ENCODE results near the gene MAML3. TPM values are rescaled to one million over a fixed set of nuclear protein-coding genes. Genes with fewer than 3 reads are reported as not detected.

Gene MAML3
- total RNA-seq, 1 donor from 2014 or later, result 59.4 TPM

GRCh38 chr4:140106289-140106844 is 47.6 kb downstream of the MAML3 start:
- no peak overlapping the region for H3K4me3 Mint-ChIP-seq (ENCODE audit: unreplicated experiment)
- H3K27ac Mint-ChIP-seq (ENCODE audit: unreplicated experiment), result no peak overlapping the region
- DNase-seq, result no peak
- peaks cover 22% of the 10 kb centered on the region for H3K4me1 Mint-ChIP-seq (ENCODE audit: low read depth, unreplicated experiment)
- no peak for TF ChIP-seq CTCF (IDR thresholded peaks at IDR 0.05; ENCODE audit: partially characterized antibody, unreplicated experiment)
- peaks cover 5% of the 10 kb centered on the region for H3K27me3 Mint-ChIP-seq (ENCODE audit: unreplicated experiment)
- peaks cover 4% of the 10 kb centered on the region for H3K9me3 Mint-ChIP-seq (ENCODE audit: unreplicated experiment)
- no peaks in the 10 kb centered on the region for H3K36me3 Mint-ChIP-seq (ENCODE audit: unreplicated experiment)

GRCh38 chr4:140105436-140105835 is 48.5 kb downstream of the MAML3 start:
- H3K27me3 Mint-ChIP-seq (ENCODE audit: unreplicated experiment), result peaks cover 6% of the 10 kb centered on the region
- H3K4me3 Mint-ChIP-seq (ENCODE audit: unreplicated experiment), result no peak overlapping the region
- no peaks in the 10 kb centered on the region for H3K36me3 Mint-ChIP-seq (ENCODE audit: unreplicated experiment)
- TF ChIP-seq CTCF (IDR thresholded peaks at IDR 0.05; ENCODE audit: partially characterized antibody, unreplicated experiment), result no peak
- DNase-seq, result no peak
- peaks cover 22% of the 10 kb centered on the region for H3K4me1 Mint-ChIP-seq (ENCODE audit: low read depth, unreplicated experiment)
- H3K27ac Mint-ChIP-seq (ENCODE audit: unreplicated experiment), result no peak overlapping the region
- peaks cover 4% of the 10 kb centered on the region for H3K9me3 Mint-ChIP-seq (ENCODE audit: unreplicated experiment)

- Mint-ChIP-seq H3K27me3 (ENCODE audit: unreplicated experiment) (peaks cover 1% of the 10 kb centered on the region), H3K4me1 (ENCODE audit: low read depth, unreplicated experiment) (peaks cover 25% of the 10 kb centered on the region), H3K27ac (ENCODE audit: unreplicated experiment) (no peak overlapping the region), H3K36me3 (ENCODE audit: unreplicated experiment) (no peaks in the 10 kb centered on the region), H3K9me3 (ENCODE audit: unreplicated experiment) (peaks cover 4% of the 10 kb centered on the region), H3K4me3 (ENCODE audit: unreplicated experiment) (no peak overlapping the region)
- no peak for DNase-seq
- no peak for TF ChIP-seq CTCF (IDR thresholded peaks at IDR 0.05; ENCODE audit: partially characterized antibody, unreplicated experiment)
Measured at GRCh38 chr4:140103676-140104075, 50.3 kb downstream of the MAML3 start.

- H3K27ac Mint-ChIP-seq (ENCODE audit: unreplicated experiment), result peak overlapping the region; percentile 39
- no peak for TF ChIP-seq CTCF (IDR thresholded peaks at IDR 0.05; ENCODE audit: partially characterized antibody, unreplicated experiment)
Measured at GRCh38 chr4:140102421-140102820, 51.6 kb downstream of the MAML3 start.

GRCh38 chr4:140100771-140101170 is 53.2 kb downstream of the MAML3 start:
- H3K27ac Mint-ChIP-seq (ENCODE audit: unreplicated experiment), result no peak overlapping the region
- TF ChIP-seq CTCF (IDR thresholded peaks at IDR 0.05; ENCODE audit: partially characterized antibody, unreplicated experiment), result no peak
- no peak for DNase-seq
- no peaks in the 10 kb centered on the region for H3K9me3 Mint-ChIP-seq (ENCODE audit: unreplicated experiment)
- peaks cover 33% of the 10 kb centered on the region for H3K4me1 Mint-ChIP-seq (ENCODE audit: low read depth, unreplicated experiment)
- H3K4me3 Mint-ChIP-seq (ENCODE audit: unreplicated experiment), result no peak overlapping the region
- no peaks in the 10 kb centered on the region for H3K36me3 Mint-ChIP-seq (ENCODE audit: unreplicated experiment)
- peaks cover 1% of the 10 kb centered on the region for H3K27me3 Mint-ChIP-seq (ENCODE audit: unreplicated experiment)

More at GRCh38 chr4:140102421-140102820, 51.6 kb downstream of the MAML3 start:
- Mint-ChIP-seq H3K4me1 (ENCODE audit: low read depth, unreplicated experiment) (peaks cover 22% of the 10 kb centered on the region), H3K4me3 (ENCODE audit: unreplicated experiment) (no peak overlapping the region), H3K9me3 (ENCODE audit: unreplicated experiment) (no peaks in the 10 kb centered on the region), H3K36me3 (ENCODE audit: unreplicated experiment) (no peaks in the 10 kb centered on the region), H3K27me3 (ENCODE audit: unreplicated experiment) (peaks cover 1% of the 10 kb centered on the region)
- DNase-seq, result no peak
